ENCODE measurements around the gene CDC42BPB.

DNA sequence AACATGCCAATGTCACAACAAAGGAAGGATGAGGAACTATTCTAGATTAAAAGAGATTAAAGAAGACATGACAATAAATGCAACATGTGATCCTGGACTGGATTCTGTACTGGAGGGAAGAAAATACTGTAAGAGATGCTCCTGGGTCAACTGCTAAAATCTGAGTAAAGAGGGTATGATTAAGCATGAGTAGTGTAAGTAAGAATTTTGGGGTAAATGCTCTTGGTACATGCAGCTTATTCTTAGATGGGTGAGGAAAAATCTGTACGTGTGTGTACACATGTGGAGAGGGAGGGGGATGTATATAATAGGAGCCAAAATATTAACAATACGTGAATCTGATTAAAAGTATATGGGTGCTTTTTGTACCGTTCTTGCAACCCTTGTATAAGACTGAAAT lies 66.0 kb downstream of the CDC42BPB start:
- TF ChIP-seq, protein P1, sequence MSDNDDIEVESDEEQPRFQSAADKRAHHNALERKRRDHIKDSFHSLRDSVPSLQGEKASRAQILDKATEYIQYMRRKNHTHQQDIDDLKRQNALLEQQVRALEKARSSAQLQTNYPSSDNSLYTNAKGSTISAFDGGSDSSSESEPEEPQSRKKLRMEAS (IDR thresholded peaks at IDR 0.05; ENCODE audit: low read depth, low read length) = no peak
- no peak for TF ChIP-seq POLR2A (IDR thresholded peaks at IDR 0.05; ENCODE audit: extremely low read depth, insufficient read length)
